Activated T-helper 1 cell treated with anti-CD3 and anti-CD28 coated beads, Interleukin-2, amount 50 U/mL, for 16 hours (primary cell): ENCODE results near the gene SLC39A11.
"Not testable (repeated sequence)": the region's sequence is repeated elsewhere in the genome, so short reads cannot be mapped to it uniquely, and the experiment has no call there.

Experiments used
- DNase-seq, 2 donors: peaks; one replicate each; pipeline ENCODE4 v3.0.0-alpha.2; 2020; ENCODE audit warnings: low read depth in 1 of 2, low spot score in 1 of 2

Gene SLC39A11

DNA sequence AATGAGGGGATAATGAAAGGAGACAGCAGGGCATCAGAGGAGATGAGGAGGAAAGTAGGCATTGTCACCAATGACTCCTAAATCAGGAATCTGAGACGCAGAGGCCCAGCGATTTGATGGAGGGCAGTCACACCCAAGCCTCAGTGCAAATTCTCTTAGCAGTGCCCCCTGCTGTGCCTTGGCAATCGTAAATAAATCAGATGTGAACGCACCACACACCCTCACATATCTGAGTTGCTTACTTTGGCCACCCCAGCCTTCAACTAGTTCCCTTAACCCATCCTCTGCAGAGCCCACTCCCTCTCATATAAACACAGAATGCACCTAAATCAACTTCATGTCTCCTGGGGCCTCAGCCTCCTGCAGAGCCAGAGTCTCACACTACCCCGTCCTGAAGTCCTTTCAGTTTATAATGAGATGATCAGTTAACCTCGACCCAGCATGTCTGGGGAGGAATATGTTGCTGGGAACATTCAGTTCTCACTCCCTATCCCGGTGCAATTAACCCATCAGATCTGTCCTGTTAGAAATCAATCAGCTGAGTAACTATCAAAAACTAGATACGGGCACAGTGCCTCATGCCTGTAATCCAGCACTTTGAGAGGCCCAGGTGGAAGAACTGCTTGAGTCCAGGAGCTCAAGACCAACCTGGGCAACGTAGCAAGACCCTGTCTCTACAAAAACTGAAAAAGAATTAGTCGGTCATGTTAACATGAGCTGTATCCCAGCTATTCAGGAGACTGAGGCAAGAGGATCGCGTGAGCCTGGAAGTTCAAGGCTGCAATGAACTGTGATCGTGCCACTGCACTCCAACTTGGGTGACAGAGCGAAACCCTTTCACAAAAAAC, 78.4 kb downstream of the SLC39A11 start:
- DNase-seq: no peak

DNA sequence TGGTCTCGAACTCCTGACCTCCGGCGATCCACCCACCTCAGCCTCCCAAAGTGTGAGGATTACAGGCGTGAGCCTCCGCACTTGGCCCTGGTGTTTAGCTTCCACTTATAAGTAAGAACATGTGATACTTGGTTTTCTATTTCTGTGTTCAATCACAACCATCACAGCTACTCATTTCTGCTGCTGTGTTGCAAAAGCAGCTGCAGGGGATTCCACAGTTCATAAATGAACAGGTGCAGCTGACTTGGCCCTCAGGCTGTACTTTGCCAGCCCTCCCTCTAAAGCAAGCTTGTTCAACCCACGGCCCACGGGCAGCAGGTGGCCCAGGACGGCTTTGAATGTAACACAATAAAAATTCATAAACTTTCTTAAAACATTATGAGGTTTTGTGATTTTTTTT, 79.2 kb downstream of the SLC39A11 start:
- DNase-seq: no peak

DNA sequence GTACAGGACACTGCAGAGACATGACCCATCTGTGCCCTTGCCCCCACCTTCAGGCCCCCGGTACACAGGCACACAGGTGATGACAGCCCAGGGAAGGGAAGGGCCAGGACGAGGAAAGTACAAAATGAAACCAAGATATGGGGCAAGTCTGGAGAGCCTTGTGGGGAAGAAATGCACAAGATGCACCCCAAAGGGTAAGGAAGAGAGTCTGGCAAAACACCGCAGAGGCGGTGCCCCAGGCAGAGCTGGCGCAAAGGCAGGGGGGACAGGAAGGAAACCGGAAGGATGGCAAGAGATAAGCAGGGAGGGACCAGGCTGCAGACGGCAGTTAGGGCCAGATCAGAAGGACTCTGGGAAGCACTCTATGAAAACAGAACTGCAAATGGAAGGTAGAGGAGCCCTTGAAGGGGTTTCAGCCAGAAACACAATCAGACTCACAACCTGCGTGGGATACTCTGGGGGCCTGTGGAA, 81.4 kb downstream of the SLC39A11 start:
- DNase-seq: no peak

- DNase-seq: no peak
These were observed 82.1 kb downstream of the SLC39A11 start for GRCh38 chr17:73010414-73010813.

- DNase-seq: no peak
These were observed 85.1 kb downstream of the SLC39A11 start for GRCh38 chr17:73007407-73007806.

- no peak for DNase-seq
These were observed 87.1 kb downstream of the SLC39A11 start for GRCh38 chr17:73005360-73005759.

- no peak for DNase-seq
These were observed 89.0 kb downstream of the SLC39A11 start for GRCh38 chr17:73003487-73003886.

GRCh38 chr17:73000832-73001231, 91.7 kb downstream of the SLC39A11 start:
- DNase-seq: no peak

DNA sequence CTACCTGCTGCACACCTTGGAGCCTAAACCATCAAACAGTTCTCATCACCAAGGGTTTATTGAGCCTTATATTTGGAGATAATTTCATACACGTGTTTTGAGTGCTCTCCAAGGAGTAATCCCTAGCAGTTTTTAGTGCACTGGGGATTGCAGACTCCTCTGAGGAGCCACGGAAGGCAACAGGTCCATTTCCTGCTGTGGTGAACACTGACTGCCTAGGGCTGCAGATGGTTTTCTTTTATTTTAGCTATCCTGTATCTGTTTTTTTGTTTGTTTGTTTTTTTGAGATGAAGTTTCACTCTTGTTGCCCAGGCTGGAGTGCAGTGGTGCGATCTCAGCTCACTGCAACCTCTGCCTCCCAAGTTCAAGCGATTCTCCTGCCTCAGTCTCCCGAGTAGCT, 93.0 kb downstream of the SLC39A11 start:
- DNase-seq: not testable (repeated sequence)

DNA sequence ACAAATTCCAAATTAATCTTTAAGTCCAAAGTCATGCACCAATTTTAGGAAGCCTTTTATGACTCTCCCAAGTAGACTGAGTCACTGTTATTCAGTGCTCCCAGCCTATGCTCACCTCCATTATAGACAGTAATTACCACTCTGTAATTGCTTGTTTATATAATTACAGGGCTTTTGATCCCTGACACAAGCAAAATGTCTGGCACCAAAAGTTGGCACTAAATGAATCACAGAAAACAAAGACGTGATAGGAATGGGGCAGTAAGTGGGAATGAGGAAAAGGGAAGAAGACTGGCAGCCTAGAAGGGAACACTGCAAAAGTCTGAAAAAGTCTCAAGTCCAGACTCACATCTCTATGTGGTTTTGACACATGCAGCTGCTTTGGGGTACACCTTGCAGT, 94.1 kb downstream of the SLC39A11 start:
- no peak for DNase-seq

DNA sequence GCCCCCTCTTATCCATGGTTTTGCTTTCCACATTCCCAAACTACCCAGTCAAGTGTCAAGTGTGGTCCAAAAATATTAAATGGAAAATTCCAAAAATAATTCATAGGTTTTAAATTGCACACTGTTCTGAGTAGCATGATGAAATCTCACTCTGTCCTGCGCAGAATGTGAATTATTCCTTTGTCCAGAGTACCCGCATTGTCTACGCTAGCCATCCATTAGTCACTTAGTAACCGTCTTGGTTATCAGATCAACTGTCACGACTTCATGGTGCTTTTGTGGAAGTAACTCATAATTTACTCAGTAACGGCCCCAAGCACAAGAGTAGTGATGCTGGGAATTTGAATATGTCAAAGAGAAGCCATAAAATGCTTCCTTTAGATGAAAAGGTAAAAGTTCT, 94.9 kb downstream of the SLC39A11 start:
- no peak for DNase-seq

- no peak for DNase-seq
These were observed 95.7 kb downstream of the SLC39A11 start for GRCh38 chr17:72996791-72997190.

DNA sequence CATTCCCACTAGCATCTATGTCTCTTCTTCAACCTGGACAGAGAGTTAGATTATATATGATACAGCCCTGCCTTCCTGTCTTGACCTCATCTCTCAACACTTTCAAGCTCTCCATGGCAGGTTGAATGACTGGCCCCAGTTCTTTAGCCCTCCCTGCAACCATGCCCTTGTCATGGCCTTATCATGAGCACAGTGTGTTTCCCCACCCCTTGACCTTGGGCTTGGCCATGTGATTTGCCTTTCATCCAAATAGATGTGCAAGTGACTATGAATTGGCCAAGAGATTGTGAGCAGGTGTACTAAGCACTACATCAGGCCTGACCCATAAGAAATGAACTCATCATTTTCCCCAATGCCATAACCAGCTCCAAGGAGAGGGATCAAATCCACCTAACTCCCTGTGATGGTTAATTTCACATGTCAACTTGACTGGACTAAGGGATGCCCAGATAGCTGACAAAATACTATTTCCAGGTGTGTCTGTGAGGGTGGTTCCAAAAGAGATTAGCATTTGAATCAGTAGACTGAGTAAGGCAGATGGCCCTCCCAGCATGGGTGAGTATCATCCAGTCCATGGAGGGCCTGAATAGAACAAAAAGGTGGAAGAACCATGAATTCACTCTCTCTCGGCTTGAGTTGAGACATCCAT, 97.4 kb downstream of the SLC39A11 start:
- DNase-seq: no peak

GRCh38 chr17:72992783-72993467, 99.6 kb downstream of the SLC39A11 start:
- not testable (repeated sequence) for DNase-seq

DNA sequence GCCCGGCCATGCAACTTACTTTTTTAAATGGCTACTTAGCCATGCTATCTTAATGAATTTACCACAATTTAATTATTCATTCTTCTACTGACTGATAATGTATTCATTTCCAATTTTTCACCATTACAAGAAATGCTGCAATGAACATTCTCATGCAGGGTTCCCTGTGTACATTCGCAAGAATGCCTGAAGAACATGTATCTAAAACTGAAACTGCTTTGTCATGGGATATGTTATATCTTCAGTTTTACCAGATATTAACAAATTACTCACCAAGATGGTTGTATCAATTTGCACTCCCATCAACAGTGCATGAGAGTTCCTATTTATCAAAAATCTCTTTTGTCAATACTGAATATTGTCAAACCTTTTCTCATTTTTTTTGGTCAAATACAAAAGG, 100.8 kb downstream of the SLC39A11 start:
- DNase-seq: no peak

DNA sequence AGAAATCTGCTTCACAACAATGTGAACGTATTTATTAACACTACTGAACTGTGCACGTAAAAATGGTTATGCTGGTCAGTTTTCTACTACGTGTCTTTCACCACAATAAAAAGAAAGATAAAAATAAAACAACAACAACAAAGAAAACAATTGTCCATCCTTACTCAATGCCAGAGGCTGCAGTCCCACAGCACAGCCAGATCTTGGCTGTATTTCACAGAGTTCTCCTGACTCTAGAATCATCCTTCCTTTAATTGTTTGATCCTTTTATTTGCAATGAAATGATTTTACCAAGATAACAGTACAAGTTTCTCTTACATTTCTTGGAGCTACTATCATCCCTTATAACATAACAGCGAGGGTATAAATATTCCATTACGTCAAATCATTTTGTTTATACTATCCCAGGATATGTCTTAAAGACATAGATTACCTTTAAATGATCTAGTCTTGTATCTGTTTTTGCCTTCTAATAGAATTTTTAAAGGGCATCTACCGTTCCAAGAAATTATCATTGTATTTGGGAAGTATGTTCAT, 103.3 kb downstream of the SLC39A11 start:
- DNase-seq: no peak

- no peak for DNase-seq
These were observed 104.0 kb downstream of the SLC39A11 start for GRCh38 chr17:72988451-72988850.

- DNase-seq: no peak
These were observed 105.3 kb downstream of the SLC39A11 start for GRCh38 chr17:72987166-72987565.

- peak; percentile 12 to 13 for DNase-seq
These were observed 106.4 kb downstream of the SLC39A11 start for GRCh38 chr17:72985882-72986720.

DNA sequence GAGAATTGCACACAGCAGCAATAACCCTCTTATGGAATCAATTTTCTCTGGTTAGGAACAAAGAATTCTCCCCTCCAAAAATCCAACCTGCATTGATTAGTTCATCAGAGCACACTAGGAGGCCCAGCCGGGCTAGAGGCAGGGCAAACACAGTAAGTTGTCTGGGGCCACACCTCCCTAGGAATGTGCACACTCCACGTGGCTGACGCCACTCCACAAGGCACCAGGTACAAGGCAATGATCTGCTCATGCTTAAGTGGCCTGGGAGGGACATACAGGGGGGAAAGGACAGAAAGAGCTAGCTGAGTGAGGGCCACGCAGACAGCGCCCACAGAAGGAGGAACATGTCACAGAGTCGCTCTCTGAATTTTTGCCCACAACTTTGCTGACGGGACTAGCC, 107.6 kb downstream of the SLC39A11 start:
- no peak for DNase-seq
